Nephron progenitor cell (in vitro differentiated cells): ENCODE measurements around the gene KIF6.

Experiments
- DNase-seq: peaks from one replicate; pipeline ENCODE4 v3.0.0; 2021
- H3K27ac Mint-ChIP-seq: 2 replicates; pipeline ENCODE4 v1.8.0; 2021; ENCODE audit warnings: mild to moderate bottlenecking, moderate library complexity, mixed read lengths
- H3K27me3 Mint-ChIP-seq: 2 replicates; pipeline ENCODE4 v1.8.0; 2021; ENCODE audit warnings: mild to moderate bottlenecking, low read depth, mixed read lengths; ENCODE audit not compliant: poor library complexity
- H3K36me3 Mint-ChIP-seq: 2 replicates; pipeline ENCODE4 v1.8.0; 2021; ENCODE audit warnings: low read depth, mixed read lengths
- H3K4me1 Mint-ChIP-seq: 2 replicates; pipeline ENCODE4 v1.8.0; 2021; ENCODE audit warnings: mixed read lengths
- H3K4me3 Mint-ChIP-seq: 2 replicates; pipeline ENCODE4 v1.8.0; 2021; ENCODE audit warnings: mild to moderate bottlenecking, moderate library complexity, mixed read lengths
- H3K9me3 Mint-ChIP-seq: 2 replicates; pipeline ENCODE4 v1.8.0; 2021; ENCODE audit warnings: mild to moderate bottlenecking, moderate library complexity, mixed read lengths
- CTCF ChIP-seq: fragments of 200-600 bp; sonication (generic); IDR thresholded peaks from 2 replicates; pipeline ENCODE4 v1.5.0; 2021; ENCODE audit warnings: antibody characterized with exemption

KIF6 gene

GRCh38 chr6:39419607-39420006 is 305.6 kb downstream of the KIF6 start:
- Mint-ChIP-seq H3K9me3 (no peaks in the 10 kb centered on the region), H3K36me3 (no peaks in the 10 kb centered on the region), H3K27ac (no peak overlapping the region), H3K4me3 (no peak overlapping the region), H3K27me3 (peaks cover 3% of the 10 kb centered on the region), H3K4me1 (no peaks in the 10 kb centered on the region)
- DNase-seq, result no peak
- no peak for TF ChIP-seq CTCF

- H3K4me1 Mint-ChIP-seq, result no peaks in the 10 kb centered on the region
- TF ChIP-seq CTCF, result no peak
- H3K4me3 Mint-ChIP-seq, result no peak overlapping the region
- H3K27me3 Mint-ChIP-seq, result no peaks in the 10 kb centered on the region
- no peaks in the 10 kb centered on the region for H3K36me3 Mint-ChIP-seq
- no peak for DNase-seq
- no peak overlapping the region for H3K27ac Mint-ChIP-seq
- no peaks in the 10 kb centered on the region for H3K9me3 Mint-ChIP-seq
Observed at GRCh38 chr6:39417440-39417839, 307.8 kb downstream of the KIF6 start.

GRCh38 chr6:39416728-39417127 is 308.5 kb downstream of the KIF6 start:
- no peaks in the 10 kb centered on the region for H3K36me3 Mint-ChIP-seq
- H3K4me3 Mint-ChIP-seq, result no peak overlapping the region
- peak overlapping the region; percentile 10 for H3K27ac Mint-ChIP-seq
- TF ChIP-seq CTCF, result no peak
- no peaks in the 10 kb centered on the region for H3K9me3 Mint-ChIP-seq
- H3K27me3 Mint-ChIP-seq, result no peaks in the 10 kb centered on the region
- no peak for DNase-seq
- no peaks in the 10 kb centered on the region for H3K4me1 Mint-ChIP-seq

- no peak for DNase-seq
- no peaks in the 10 kb centered on the region for H3K4me1 Mint-ChIP-seq
- peak overlapping the region; percentile 10 for H3K27ac Mint-ChIP-seq
- H3K4me3 Mint-ChIP-seq, result no peak overlapping the region
- H3K36me3 Mint-ChIP-seq, result no peaks in the 10 kb centered on the region
- no peak for TF ChIP-seq CTCF
- H3K27me3 Mint-ChIP-seq, result no peaks in the 10 kb centered on the region
- H3K9me3 Mint-ChIP-seq, result no peaks in the 10 kb centered on the region
Observed at GRCh38 chr6:39416026-39416425, 309.2 kb downstream of the KIF6 start.

- DNase-seq, result no peak
- no peaks in the 10 kb centered on the region for H3K27me3 Mint-ChIP-seq
- TF ChIP-seq CTCF, result no peak
- H3K27ac Mint-ChIP-seq, result no peak overlapping the region
- H3K4me3 Mint-ChIP-seq, result no peak overlapping the region
- H3K4me1 Mint-ChIP-seq, result no peaks in the 10 kb centered on the region
- no peaks in the 10 kb centered on the region for H3K9me3 Mint-ChIP-seq
- H3K36me3 Mint-ChIP-seq, result no peaks in the 10 kb centered on the region
Observed at GRCh38 chr6:39415482-39415881, 309.7 kb downstream of the KIF6 start.

GRCh38 chr6:39411465-39411864 is 313.7 kb downstream of the KIF6 start:
- no peaks in the 10 kb centered on the region for H3K36me3 Mint-ChIP-seq
- no peak overlapping the region for H3K4me3 Mint-ChIP-seq
- TF ChIP-seq CTCF, result no peak
- no peak overlapping the region for H3K27ac Mint-ChIP-seq
- no peaks in the 10 kb centered on the region for H3K9me3 Mint-ChIP-seq
- H3K4me1 Mint-ChIP-seq, result peaks cover 3% of the 10 kb centered on the region
- H3K27me3 Mint-ChIP-seq, result no peaks in the 10 kb centered on the region
- DNase-seq, result no peak
